Astrocyte (in vitro differentiated cells and primary cell): ENCODE measurements around the gene DGUOK. TPM values are rescaled to one million over a fixed set of nuclear protein-coding genes. Genes with fewer than 3 reads are reported as not detected.

Source experiments
- DNase-seq: peaks from one replicate; pipeline ENCODE4 v3.0.0-alpha.2; 2010; ENCODE audit warnings: low read depth
- FAIRE-seq: peaks from 2 replicates; lab custom pipeline; 2011; peaks lifted over from hg19 to GRCh38; lab: Jason Lieb, UNC
- H2AFZ ChIP-seq: 2 replicates; pipeline ENCODE4 v1.6.0; 2012; ENCODE audit warnings: low read depth, low read length, inconsistent platforms
- H3K27ac ChIP-seq: 2 replicates; pipeline ENCODE4 v1.5.1; 2011; ENCODE audit warnings: low read depth, low read length, inconsistent platforms
- H3K27me3 ChIP-seq: 2 replicates; pipeline ENCODE4 v1.6.0; 2011; ENCODE audit warnings: low read length, inconsistent platforms; ENCODE audit not compliant: insufficient read depth
- H3K36me3 ChIP-seq: 2 replicates; pipeline ENCODE4 v1.5.1; 2011; ENCODE audit warnings: low read length, inconsistent platforms; ENCODE audit not compliant: insufficient read depth
- H3K4me1 ChIP-seq: 2 replicates; pipeline ENCODE4 v1.5.1; 2011; ENCODE audit warnings: low read length, inconsistent platforms; ENCODE audit not compliant: insufficient read depth
- H3K4me2 ChIP-seq: 2 replicates; pipeline ENCODE4 v1.6.0; 2012; ENCODE audit warnings: low read length, inconsistent platforms
- H3K4me3 ChIP-seq: 2 replicates; pipeline ENCODE4 v1.5.1; 2011; ENCODE audit warnings: low read depth, mild to moderate bottlenecking, low read length, inconsistent platforms; ENCODE audit not compliant: insufficient read depth
- H3K79me2 ChIP-seq: 2 replicates; pipeline ENCODE4 v1.6.0; 2012; ENCODE audit warnings: mild to moderate bottlenecking, low read length, inconsistent platforms; ENCODE audit not compliant: insufficient read depth
- H3K9ac ChIP-seq: 2 replicates; pipeline ENCODE4 v1.6.0; 2012; ENCODE audit warnings: mild to moderate bottlenecking, low read length, inconsistent platforms
- H3K9me3 ChIP-seq: 2 replicates; pipeline ENCODE4 v1.5.1; 2012; ENCODE audit warnings: low read depth, mild to moderate bottlenecking, low read length, inconsistent platforms; ENCODE audit not compliant: insufficient read depth
- H4K20me1 ChIP-seq: 2 replicates; pipeline ENCODE4 v1.6.0; 2012; ENCODE audit warnings: low read length, inconsistent platforms; ENCODE audit not compliant: insufficient read depth
- H3K27ac Mint-ChIP-seq: one replicate; pipeline ENCODE4 v1.8.0; 2021; ENCODE audit warnings: mild to moderate bottlenecking, mixed read lengths; ENCODE audit not compliant: unreplicated experiment
- H3K27me3 Mint-ChIP-seq: one replicate; pipeline ENCODE4 v1.8.0; 2021; ENCODE audit warnings: low read depth, mixed read lengths; ENCODE audit not compliant: unreplicated experiment
- H3K36me3 Mint-ChIP-seq: one replicate; pipeline ENCODE4 v1.8.0; 2021; ENCODE audit warnings: low read depth, mixed read lengths; ENCODE audit not compliant: unreplicated experiment
- H3K4me1 Mint-ChIP-seq: one replicate; pipeline ENCODE4 v1.8.0; 2021; ENCODE audit warnings: low read depth, mixed read lengths; ENCODE audit not compliant: unreplicated experiment
- H3K4me3 Mint-ChIP-seq: one replicate; pipeline ENCODE4 v1.8.0; 2021; ENCODE audit warnings: mild to moderate bottlenecking, moderate library complexity, mixed read lengths; ENCODE audit not compliant: unreplicated experiment
- H3K9me3 Mint-ChIP-seq: one replicate; pipeline ENCODE4 v1.8.0; 2021; ENCODE audit warnings: mild to moderate bottlenecking, mixed read lengths; ENCODE audit not compliant: unreplicated experiment
- CTCF ChIP-seq: IDR thresholded peaks from 2 replicates; pipeline ENCODE4 v1.5.1; 2011; ENCODE audit warnings: low read depth, mild to moderate bottlenecking, inconsistent platforms, low read length, moderate library complexity; ENCODE audit not compliant: insufficient read depth
- EZH2 ChIP-seq: IDR thresholded peaks from 2 replicates; pipeline ENCODE4 v1.6.1; 2012; ENCODE audit warnings: mild to moderate bottlenecking, low read length, inconsistent platforms; ENCODE audit not compliant: insufficient read depth
- total RNA-seq: library from RNA; stranded (reverse); gene quantifications from 2 replicates; pipeline ENCODE4 v1.2.1, GENCODE V29; 2021

DGUOK gene
- total RNA-seq, 1 donor from 2014 or later, result 84.8 TPM

GRCh38 chr2:73910873-73911547 is 15.7 kb upstream of the DGUOK start:
- Histone ChIP-seq H3K9me3 (no peaks in the 10 kb centered on the region), H3K27ac (no peak overlapping the region)

GRCh38 chr2:73911548-73912208 is 15.0 kb upstream of the DGUOK start:
- H3K36me3 Mint-ChIP-seq, result peaks cover 15% of the 10 kb centered on the region
- no peak overlapping the region for H3K4me3 Mint-ChIP-seq
- peaks cover 7% of the 10 kb centered on the region for H3K36me3 ChIP-seq
- TF ChIP-seq EZH2, result no peak
- TF ChIP-seq CTCF, result no peak
- peaks cover 3% of the 10 kb centered on the region for H3K27me3 Mint-ChIP-seq
- no peak overlapping the region for H2AFZ ChIP-seq
- no peaks in the 10 kb centered on the region for H3K9me3 Mint-ChIP-seq
- H3K4me1 ChIP-seq, result peaks cover 6% of the 10 kb centered on the region
- no peak overlapping the region for H3K4me3 ChIP-seq
- H3K4me1 Mint-ChIP-seq, result peaks cover 3% of the 10 kb centered on the region
- FAIRE-seq, result no peak
- no peak for DNase-seq
- H3K27ac Mint-ChIP-seq, result no peak overlapping the region
- no peak overlapping the region for H3K4me2 ChIP-seq
- H3K79me2 ChIP-seq, result no peaks in the 10 kb centered on the region
- no peak overlapping the region for H3K9ac ChIP-seq
- peaks cover 5% of the 10 kb centered on the region for H3K27me3 ChIP-seq
- H3K27ac ChIP-seq, result no peak overlapping the region
- H4K20me1 ChIP-seq, result peaks cover 21% of the 10 kb centered on the region
- H3K9me3 ChIP-seq, result no peaks in the 10 kb centered on the region

More at GRCh38 chr2:73910873-73911547, 15.7 kb upstream of the DGUOK start:
- peaks cover 6% of the 10 kb centered on the region for H3K4me1 ChIP-seq
- H3K9me3 Mint-ChIP-seq, result no peaks in the 10 kb centered on the region
- H3K4me1 Mint-ChIP-seq, result peaks cover 3% of the 10 kb centered on the region
- peaks cover 6% of the 10 kb centered on the region for H3K36me3 ChIP-seq
- H3K9ac ChIP-seq, result no peak overlapping the region
- H3K36me3 Mint-ChIP-seq, result peaks cover 11% of the 10 kb centered on the region
- H2AFZ ChIP-seq, result no peak overlapping the region
- H3K4me2 ChIP-seq, result no peak overlapping the region
- H3K4me3 Mint-ChIP-seq, result no peak overlapping the region
- peaks cover 21% of the 10 kb centered on the region for H4K20me1 ChIP-seq
- H3K27ac Mint-ChIP-seq, result no peak overlapping the region
- no peak overlapping the region for H3K4me3 ChIP-seq
- H3K79me2 ChIP-seq, result no peaks in the 10 kb centered on the region
- DNase-seq (no peak), FAIRE-seq (no peak)
- no peak for TF ChIP-seq CTCF
- no peak for TF ChIP-seq EZH2
- peaks cover 2% of the 10 kb centered on the region for H3K27me3 Mint-ChIP-seq
- H3K27me3 ChIP-seq, result peaks cover 4% of the 10 kb centered on the region
